ENCODE measurements around the gene TMED9. TPM values are rescaled to one million over a fixed set of nuclear protein-coding genes. Genes with fewer than 3 reads are reported as not detected.

The TMED9 gene
- total RNA-seq, 2 donors from 2014 or later = 82.2 to 155 TPM

DNA sequence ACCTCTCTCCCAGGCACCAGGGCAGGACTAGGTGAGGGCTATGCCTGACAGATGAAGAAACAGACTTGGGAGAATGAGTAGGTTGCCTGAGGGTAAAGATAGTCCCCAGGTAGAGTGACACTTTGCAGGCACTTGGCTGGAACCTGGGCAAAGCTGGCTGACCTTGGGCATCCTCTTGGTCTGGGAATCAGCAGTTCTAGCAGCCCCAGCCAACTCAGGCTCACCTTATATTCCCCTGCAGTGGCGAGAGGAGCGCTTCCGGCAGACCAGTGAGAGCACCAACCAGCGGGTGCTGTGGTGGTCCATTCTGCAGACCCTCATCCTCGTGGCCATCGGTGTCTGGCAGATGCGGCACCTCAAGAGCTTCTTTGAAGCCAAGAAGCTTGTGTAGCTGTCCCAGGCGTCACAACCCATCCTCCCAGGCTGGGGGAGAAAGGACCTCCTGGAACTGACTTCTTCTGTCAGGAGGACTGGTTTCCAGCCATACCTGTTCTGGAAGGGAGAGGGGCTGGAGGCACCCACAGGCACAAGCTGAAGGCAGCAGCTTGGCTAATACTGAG is 3.1 kb downstream of the TMED9 start:
- Histone ChIP-seq H3K27ac (no peak overlapping the region), H3K36me3 (replicated peaks in 1 of 2; ENCODE audit: insufficient read depth in 1 of 2, low read depth in 2 of 2) (peaks cover 3 to 23% of the 10 kb centered on the region in 2 donors), H3K4me3 (no peak overlapping the region), H3K9me3 (no peaks in the 10 kb centered on the region), H3K4me1 (peaks cover 42% of the 10 kb centered on the region), H3K27me3 (no peaks in the 10 kb centered on the region)
- 87 to 100% methylated on average over 2 to 8 of the region's 8 CpGs for WGBS, 2 donors
- no peak for ATAC-seq
- DNase-seq = no peak
- TF ChIP-seq, protein P1, sequence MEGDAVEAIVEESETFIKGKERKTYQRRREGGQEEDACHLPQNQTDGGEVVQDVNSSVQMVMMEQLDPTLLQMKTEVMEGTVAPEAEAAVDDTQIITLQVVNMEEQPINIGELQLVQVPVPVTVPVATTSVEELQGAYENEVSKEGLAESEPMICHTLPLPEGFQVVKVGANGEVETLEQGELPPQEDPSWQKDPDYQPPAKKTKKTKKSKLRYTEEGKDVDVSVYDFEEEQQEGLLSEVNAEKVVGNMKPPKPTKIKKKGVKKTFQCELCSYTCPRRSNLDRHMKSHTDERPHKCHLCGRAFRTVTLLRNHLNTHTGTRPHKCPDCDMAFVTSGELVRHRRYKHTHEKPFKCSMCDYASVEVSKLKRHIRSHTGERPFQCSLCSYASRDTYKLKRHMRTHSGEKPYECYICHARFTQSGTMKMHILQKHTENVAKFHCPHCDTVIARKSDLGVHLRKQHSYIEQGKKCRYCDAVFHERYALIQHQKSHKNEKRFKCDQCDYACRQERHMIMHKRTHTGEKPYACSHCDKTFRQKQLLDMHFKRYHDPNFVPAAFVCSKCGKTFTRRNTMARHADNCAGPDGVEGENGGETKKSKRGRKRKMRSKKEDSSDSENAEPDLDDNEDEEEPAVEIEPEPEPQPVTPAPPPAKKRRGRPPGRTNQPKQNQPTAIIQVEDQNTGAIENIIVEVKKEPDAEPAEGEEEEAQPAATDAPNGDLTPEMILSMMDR (IDR thresholded peaks at IDR 0.05) = no peak
- no peak for TF ChIP-seq POLR2A (IDR thresholded peaks at IDR 0.05)
- intact Hi-C loops (cut with DNase I) = loop anchor here (5.0 kb wide), 1 partner anchor 38 kb away; no protein-coding TSS in a partner anchor

DNA sequence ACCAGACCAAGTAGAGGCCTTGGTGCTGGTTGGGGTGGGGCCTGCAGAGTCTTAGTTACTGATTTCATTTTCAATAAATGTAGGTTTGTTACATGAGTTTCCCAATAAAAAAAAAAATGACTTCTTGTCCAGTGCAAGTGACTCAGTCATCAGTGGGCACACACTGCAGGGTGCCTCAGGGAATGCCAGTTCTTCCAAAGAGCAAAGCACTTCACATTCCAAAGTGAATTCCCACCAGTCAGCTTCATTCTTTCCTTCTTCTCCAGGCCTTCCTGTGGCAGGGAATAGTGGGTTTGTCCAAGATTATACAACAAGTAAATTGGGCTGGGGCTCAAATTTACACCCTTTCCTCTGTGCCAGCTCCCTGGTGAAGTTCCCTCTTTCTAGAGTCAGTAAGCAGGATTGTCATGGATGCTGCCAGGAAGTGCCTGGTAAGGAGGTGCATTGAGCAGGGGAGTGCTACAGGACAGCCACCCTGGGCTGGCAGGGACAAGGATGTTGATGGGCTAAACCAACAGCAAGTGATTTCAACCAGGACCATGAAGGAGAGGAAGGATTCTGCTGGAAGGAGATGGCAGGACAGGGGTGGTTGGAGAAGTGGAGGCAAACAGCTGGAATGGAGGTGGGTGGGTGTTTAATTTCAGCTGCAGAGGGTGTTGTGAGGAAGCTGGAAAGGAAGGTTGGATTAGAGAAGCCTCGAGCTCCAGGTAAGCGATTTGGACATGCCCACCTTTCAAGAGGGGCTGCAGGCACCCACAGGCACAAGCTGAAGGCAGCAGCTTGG is 4.2 kb downstream of the TMED9 start:
- ATAC-seq (no peak), DNase-seq (no peak)
- intact Hi-C loops (cut with DNase I) = loop anchor here (5.0 kb wide), 1 partner anchor 39 kb away; no protein-coding TSS in a partner anchor
- Histone ChIP-seq H3K4me1 (peaks cover 49% of the 10 kb centered on the region), H3K9me3 (no peaks in the 10 kb centered on the region), H3K4me3 (no peak overlapping the region), H3K27ac (no peak overlapping the region), H3K27me3 (no peaks in the 10 kb centered on the region), H3K36me3 (replicated peaks in 1 of 2; ENCODE audit: insufficient read depth in 1 of 2, low read depth in 2 of 2) (peaks cover 3 to 23% of the 10 kb centered on the region in 2 donors)
- TF ChIP-seq, protein P1 (IDR thresholded peaks at IDR 0.05) = no peak
- TF ChIP-seq POLR2A (IDR thresholded peaks at IDR 0.05) = no peak
- 93 to 94% methylated on average over 2 of the region's 2 CpGs for WGBS, 2 donors

DNA sequence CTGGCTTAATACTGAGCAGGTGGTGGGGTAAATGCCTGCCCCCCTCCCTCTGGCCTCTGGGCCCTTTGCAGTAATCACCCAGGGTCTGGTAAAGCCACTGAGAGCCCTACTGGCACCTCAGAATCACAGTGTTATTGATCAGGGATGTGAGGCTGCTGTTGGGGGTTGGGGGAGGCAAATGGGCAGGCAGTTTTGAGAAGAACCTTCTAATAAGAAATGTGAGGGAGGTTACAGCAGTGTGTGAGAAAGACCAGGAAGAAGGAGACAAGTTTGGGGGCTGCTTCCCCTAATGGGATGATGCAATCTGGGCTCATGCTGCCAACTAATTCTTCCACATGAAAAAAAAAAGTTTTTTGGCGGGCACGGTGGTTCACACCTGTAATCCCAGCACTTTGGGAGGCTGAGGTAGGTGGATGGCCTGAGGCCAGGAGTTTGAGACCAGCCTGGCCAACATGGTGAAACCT is 4.8 kb downstream of the TMED9 start:
- intact Hi-C loops (cut with DNase I) = loop anchor here (5.0 kb wide), 1 partner anchor 40 kb away; no protein-coding TSS in a partner anchor
- ATAC-seq (no peak), DNase-seq (no peak)
- Histone ChIP-seq H3K27me3 (no peaks in the 10 kb centered on the region), H3K9me3 (no peaks in the 10 kb centered on the region), H3K4me3 (no peak overlapping the region), H3K27ac (no peak overlapping the region), H3K36me3 (replicated peaks in 1 of 2; ENCODE audit: insufficient read depth in 1 of 2, low read depth in 2 of 2) (peaks cover 3 to 23% of the 10 kb centered on the region in 2 donors), H3K4me1 (peaks cover 51% of the 10 kb centered on the region)
- TF ChIP-seq, protein P1 (IDR thresholded peaks at IDR 0.05) = no peak
- TF ChIP-seq POLR2A (IDR thresholded peaks at IDR 0.05) = no peak
- 82 to 88% methylated on average over 2 of the region's 2 CpGs for WGBS, 2 donors

DNA sequence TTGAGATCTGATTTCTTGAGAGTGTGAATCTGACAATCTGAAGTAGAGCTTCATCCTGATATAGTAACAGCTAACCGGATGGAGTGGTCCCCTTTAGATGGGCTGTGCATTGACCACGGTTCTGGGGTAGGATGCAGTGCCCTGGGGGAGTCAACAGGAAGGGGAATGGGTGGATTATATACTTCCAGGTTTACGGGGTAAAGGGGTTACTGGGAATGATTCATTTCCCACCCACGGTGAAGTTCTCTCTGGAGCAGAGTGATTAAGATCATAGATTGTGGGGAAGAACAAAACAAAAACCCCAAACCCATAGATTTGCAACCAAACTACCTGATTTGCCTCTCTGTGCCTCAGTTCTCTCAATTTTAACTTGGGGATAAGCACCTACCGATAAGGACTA is 6.5 kb downstream of the TMED9 start:
- no peak overlapping the region for H3K4me3 ChIP-seq
- DNase-seq = no peak
- 12 to 15% methylated on average over 5 of the region's 5 CpGs for WGBS, 2 donors
- intact Hi-C loops (cut with DNase I) = loop anchor here (5.0 kb wide), 1 partner anchor 41 kb away; no protein-coding TSS in a partner anchor
- H3K9me3 ChIP-seq = no peaks in the 10 kb centered on the region
- peaks cover 3 to 23% of the 10 kb centered on the region in 2 donors for H3K36me3 ChIP-seq (replicated peaks in 1 of 2; ENCODE audit: insufficient read depth in 1 of 2, low read depth in 2 of 2)
- ATAC-seq = no peak
- H3K4me1 ChIP-seq = peaks cover 53% of the 10 kb centered on the region
- TF ChIP-seq, protein P1 (IDR thresholded peaks at IDR 0.05) = no peak
- no peak for TF ChIP-seq POLR2A (IDR thresholded peaks at IDR 0.05)
- H3K27me3 ChIP-seq = no peaks in the 10 kb centered on the region
- H3K27ac ChIP-seq = peak overlapping the region in 1 of 4 donors; percentile 21
